HG03460 (cell line): ENCODE measurements around the gene ZFYVE16.
"Not testable (repeated sequence)": the region's sequence is repeated elsewhere in the genome, so short reads cannot be mapped to it uniquely, and the experiment has no call there.

ENCODE experiments used
- ATAC-seq: cut with Tn5 transposase; IDR thresholded peaks from one replicate; pipeline ENCODE4 v1.9.1; 2021; ENCODE audit not compliant: unreplicated experiment

The ZFYVE16 gene

DNA sequence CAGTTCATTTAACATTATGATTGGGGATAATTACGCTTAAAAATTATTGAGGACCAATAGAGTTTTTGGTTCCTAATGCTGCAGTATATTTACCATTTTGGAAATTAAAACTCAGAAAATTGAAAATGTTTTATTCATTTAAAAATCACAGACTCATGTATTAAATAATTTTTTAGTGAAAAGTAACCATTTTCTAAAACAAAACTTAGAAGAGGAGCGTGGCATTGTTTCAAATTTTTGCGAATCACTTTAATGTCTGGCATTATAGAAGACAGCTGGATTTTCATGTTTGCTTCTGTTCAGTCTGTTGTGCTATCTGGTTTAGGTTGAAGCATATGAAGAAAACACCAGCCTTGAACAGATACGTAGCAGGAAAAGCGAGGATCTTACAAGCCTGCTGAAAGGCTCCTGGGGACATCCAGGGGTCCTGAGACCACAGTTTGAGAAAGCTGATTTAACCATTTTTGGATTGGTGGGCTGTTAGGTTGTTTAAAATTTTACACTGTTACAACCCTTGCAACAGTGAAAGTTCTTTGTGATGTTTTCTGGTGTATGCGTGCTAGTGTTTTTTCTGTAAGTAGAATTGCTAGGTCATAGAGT is 1.6 kb downstream of the ZFYVE16 start:
- no peak for ATAC-seq

DNA sequence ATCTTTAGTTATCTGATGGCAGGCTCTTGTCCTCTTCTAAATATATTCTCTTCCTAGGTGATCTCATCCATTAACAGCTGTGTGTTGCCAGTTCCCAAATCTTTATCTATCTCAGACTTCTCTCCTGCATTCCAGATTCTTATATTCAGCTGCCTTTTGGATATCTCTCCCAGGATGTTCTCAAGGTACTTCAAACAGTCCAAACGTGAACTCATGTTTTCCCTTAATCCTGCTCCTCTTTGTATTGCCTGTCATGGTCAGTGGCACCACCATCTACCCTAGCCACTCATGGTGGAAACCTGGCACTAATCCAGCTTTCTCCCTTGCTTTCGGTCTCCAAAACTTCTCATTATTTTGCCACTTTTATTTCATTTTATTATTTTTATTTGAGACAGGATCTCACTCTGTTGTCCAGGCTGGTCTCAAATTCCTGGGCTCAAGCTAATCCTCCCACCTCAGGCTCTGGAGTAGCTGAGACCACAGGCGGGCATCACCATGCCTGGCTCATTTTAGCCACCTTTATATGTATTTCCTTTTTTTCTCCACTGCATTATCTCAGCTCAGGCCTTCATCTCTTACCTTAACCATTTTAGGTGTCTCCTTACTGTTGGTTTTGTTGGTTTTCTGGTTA is 3.8 kb downstream of the ZFYVE16 start:
- no peak for ATAC-seq

DNA sequence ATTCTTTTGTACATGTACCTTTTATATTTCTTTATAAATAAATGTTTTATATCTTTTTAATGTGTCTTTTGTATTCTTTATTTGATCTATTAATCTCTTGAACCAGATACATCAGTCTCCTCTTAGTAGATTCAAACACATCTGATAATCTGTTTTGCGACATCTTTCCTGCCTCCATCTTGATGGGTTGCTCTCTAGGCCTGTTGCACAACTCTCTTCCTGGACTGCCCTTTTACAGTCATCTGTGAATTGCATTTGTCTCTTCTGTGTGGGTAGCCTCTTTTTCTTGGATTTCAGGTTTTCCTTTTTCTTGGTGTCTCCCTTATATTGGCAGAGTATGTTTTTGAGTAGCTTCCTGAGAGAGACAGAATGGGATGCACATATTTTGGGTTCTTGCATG is 6.2 kb downstream of the ZFYVE16 start:
- ATAC-seq = no peak

DNA sequence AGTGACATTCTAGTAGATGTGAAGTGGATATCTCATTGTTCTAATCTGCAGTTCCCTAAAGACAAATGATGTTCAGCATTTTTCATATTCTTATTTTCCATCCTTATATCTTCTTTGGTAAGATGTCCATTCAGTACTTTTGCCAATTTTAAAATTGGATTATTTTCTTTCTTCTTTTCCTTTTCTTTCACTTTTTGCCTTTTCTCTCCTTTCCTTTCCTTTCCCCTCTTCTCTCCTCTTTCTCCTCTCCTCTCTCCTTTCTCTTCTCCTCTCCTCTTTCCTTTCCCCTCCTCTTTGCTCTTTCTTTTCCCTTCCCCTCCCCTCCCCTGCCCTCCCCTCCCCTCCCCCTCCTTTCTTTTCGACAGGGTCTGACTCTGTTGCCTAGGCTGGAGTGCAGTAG is 10.1 kb downstream of the ZFYVE16 start:
- no peak for ATAC-seq

DNA sequence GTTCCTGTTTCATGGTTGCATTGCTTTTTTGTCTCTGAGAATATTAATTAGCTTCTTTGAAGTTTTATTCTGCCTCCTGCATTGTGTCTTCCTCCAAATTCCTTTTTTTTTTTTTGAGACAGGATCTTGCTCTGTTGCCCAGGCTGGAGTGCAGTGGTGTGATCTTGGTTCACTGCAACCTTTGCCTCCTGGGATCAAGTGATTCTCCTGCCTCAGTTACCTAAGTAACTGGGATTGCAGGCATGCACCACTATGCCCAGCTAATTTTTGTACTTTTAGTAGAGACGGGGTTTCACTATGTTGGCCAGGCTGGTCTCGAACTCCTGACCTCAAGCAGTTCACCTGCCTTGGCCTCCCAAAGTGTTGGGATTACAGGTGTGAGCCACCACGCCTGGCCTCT is 16.5 kb downstream of the ZFYVE16 start:
- not testable (repeated sequence) for ATAC-seq

DNA sequence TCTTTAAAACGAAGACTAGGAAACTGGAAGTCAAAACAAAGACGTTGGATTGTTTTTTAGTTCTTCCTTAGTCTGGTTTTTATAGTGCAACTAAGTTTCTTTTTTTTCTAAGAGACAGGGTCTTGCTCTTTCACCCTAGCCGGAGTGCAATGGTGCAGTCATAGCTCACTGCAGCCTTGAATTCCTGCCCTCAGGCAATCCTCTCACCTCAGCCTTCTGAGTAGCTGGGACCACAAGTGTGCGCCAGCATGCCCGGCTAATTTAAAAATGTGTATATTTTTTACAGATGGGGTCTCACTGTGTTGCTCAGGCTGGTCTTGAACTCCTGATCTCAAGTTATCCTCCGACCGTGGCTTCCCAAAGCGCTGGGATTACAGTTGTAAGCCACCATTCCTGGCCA is 27.6 kb downstream of the ZFYVE16 start:
- ATAC-seq = no peak

DNA sequence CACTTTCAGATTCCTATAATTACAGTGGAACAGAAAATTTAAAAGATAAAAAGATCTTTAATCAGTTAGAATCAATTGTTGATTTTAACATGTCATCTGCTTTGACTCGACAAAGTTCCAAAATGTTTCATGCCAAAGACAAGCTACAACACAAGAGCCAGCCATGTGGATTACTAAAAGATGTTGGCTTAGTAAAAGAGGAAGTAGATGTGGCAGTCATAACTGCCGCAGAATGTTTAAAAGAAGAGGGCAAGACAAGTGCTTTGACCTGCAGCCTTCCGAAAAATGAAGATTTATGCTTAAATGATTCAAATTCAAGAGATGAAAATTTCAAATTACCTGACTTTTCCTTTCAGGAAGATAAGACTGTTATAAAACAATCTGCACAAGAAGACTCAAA is 29.5 kb downstream of the ZFYVE16 start:
- ATAC-seq = no peak

DNA sequence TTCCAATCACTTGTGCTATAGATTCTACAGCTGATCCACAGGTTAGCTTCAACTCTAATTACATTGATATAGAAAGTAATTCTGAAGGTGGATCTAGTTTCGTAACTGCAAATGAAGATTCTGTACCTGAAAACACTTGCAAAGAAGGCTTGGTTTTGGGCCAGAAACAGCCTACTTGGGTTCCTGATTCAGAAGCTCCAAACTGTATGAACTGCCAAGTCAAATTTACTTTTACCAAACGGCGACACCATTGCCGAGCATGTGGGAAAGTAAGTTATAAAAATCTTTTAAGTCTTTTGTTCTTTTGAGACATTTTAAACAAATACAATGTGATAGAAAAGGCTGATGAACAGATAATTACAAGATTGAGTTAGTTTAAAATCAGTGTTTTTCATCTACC is 30.9 kb downstream of the ZFYVE16 start:
- no peak for ATAC-seq

DNA sequence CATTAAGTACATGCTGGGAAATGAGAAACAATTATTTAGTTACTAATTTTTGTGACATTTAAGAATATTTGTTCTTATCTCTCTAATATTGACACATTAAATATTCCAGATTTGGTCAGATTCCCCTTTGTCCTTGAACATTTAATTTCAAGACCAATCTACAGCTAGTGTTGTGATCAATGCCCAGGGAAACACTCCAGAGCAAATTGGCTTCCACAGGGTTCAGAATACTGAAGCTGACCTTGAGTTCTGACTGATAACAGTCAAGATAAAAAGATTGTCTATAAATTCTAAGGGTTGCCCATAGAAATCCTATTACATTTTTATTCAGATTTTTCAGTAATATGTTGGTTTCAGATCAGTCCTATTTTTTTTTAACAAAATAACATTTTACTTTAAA is 31.3 kb downstream of the ZFYVE16 start:
- ATAC-seq = no peak

DNA sequence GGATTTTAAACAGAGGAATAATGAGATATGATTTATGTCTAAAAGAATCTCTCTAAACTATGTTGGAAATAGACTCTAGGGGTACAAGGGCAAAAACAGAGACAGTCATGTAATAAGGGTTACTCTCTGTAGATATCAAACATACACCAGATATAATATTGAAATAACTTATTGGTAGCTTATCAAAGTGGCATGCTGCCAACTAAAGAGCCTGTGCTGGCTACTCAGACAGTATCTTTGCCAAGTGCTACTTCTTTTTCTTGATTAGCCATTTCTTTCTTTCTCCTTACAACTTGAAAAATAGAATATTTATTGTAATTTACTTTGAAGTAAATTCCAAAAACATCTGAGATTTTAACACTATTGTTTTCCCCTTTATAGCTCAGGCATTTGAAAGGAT is 34.9 kb downstream of the ZFYVE16 start:
- no peak for ATAC-seq

DNA sequence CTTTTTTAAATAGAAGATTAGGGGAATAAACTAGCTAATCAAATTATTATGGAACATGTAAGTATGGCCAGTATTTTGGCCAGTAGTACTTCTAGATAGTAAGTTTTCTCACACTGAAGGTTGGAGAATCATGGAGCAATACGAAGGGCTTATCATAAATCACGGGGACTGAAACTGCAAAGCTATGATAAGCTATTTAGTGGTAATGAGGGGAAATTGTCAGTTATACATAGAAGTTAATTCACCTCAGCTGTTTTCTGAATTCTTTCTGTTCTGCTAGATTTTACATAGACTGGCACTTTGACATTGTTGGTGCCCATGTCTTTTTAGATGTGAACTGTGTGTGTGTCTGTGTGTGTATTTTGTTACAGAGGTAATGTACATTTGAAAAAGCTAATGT is 45.5 kb downstream of the ZFYVE16 start:
- no peak for ATAC-seq

DNA sequence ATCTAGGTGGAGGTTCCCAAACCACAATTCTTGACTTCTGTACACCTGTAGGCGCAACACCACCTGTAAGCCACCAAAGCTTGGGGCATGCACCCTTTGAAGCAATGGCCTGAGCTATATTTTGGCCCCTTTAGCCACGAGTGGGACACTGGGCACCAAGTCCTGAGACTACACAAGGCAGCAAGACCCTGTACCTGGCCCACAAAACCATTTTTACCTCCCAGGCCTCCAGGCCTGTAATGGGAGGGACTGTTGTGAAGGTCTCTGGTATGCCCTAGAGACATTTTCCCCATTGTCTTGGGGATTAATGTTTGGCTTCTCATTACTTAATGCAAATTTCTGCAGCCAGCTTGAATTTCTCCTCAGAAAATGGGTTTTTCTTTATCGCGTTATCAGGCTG is 55.4 kb downstream of the ZFYVE16 start:
- ATAC-seq = no peak

DNA sequence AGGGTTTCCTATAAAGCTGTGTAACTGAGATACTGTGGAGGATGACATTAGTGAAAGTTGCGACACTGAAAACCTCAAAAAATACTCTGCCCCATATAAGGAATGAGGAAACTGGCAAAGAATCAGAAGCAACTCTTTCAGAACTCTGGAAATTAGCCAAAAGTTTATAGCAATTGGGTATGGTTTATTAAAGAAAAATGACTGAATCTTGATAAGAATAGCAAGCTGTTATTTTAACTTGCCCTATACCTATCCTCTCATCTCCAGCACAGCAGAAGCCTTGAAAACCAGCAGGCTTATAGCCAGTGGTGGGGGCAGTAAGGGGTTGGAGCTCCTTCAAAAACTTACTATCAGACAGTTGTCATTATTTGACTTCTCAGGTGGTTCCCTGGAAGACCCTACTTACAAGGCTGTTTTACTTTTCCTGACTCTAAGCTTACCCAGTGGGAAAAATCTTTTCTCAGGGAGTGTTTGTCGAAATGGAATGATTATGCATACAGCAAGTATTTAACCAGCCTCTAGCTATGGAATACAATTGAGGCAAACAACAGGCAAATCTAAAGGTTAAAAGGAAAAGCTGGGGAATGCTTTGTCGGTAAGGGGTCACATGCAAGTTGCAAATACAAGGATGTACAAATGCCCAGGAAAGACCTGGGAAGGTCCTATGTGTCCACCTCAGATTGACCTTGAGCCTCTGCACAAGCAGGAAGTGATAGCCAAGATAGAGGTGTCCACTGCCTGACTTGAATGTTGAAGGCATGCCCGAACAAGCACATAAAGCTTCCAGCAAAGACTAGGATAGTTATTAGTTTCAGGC is 59.0 kb downstream of the ZFYVE16 start:
- ATAC-seq = no peak

DNA sequence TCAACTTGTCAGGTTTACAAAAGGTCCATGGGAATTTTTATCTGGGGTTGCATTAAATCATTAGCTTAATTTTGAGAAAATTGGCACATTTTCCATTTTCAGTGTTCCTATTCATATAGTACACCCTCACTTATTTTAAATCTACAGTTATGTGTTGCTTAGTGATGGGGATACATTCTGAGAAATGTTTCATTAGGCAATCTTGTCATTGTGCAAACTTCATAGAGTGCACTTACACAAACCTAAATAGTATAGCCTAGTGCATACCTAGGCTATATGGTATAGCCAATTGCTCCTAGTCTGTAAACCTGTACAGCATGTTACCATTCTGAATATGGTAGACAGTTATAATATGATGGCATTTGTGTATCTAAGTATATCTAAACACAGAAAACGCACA is 60.3 kb downstream of the ZFYVE16 start:
- no peak for ATAC-seq

DNA sequence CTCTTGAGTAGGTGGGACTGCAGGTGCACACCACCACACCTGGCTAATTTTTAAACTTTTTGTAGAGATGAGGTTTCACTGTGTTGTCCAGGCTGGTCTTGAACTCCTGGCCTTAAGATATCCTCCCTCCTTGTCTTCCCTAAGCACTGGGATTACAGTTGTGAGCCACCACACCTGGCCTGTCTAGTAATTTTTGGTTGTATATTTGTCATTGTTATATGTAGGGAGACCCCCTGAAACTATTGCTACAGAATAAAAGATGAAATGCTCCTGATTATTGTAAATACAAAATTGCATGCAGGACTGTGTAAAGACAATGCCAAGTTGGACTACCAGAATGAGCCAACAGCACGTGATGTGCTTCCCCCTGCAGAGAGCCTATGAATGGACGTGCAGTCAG is 62.8 kb downstream of the ZFYVE16 start:
- not testable (repeated sequence) for ATAC-seq

DNA sequence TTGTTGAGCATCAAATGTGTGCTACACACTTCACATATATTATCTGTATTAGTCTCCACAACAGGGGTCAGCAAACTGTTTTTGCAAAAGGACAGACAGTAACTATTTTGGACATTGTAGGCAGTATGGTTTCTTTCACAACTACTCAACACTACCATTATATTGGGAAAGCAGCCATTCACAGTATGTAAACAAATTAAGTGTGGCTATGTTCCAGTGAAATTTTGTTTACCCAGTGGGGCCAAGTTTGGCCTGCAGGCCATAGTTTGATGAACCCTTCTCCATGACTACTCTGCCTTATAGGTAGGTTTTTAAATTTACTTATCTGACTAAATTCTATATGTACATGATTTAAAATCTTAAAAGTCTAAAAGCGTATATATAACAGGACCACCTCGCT is 67.1 kb downstream of the ZFYVE16 start:
- no peak for ATAC-seq

DNA sequence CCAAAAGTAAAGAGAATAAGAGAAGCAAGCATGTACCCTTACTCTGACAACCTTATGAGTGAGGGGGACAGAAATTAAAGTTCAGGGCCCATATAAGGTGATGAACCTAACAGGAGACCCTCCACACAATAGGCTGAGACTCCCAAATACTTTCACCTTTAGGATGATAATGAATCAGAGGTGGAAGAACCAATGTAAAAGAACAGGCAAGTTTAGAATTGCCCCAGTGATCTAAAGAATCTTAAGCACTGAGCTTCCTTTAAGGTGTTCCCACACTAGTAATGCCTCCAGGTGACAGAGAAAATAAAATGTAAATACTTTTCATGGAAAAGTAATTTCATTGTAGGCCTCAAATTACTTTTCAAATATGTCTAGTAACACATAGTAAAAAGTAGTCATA is 71.8 kb downstream of the ZFYVE16 start:
- ATAC-seq = no peak

DNA sequence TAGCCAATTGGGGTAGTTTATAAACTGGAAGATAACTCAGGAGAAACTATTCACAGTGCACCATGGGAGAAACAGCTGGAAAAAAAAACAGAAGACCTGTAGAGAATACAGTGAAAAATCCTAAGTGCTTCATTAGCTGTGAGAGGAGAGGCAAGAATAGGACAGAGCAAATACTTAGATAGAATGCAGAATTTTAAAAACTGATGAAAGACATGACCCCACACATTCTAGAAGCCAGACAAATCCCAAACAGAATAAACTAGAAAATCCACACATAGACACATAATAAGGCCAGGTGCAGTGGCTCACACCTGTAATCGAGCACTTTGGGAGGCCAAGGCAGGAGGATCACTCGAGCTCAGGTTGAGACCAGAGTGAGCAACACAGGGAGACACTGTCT is 72.5 kb downstream of the ZFYVE16 start:
- ATAC-seq = no peak

DNA sequence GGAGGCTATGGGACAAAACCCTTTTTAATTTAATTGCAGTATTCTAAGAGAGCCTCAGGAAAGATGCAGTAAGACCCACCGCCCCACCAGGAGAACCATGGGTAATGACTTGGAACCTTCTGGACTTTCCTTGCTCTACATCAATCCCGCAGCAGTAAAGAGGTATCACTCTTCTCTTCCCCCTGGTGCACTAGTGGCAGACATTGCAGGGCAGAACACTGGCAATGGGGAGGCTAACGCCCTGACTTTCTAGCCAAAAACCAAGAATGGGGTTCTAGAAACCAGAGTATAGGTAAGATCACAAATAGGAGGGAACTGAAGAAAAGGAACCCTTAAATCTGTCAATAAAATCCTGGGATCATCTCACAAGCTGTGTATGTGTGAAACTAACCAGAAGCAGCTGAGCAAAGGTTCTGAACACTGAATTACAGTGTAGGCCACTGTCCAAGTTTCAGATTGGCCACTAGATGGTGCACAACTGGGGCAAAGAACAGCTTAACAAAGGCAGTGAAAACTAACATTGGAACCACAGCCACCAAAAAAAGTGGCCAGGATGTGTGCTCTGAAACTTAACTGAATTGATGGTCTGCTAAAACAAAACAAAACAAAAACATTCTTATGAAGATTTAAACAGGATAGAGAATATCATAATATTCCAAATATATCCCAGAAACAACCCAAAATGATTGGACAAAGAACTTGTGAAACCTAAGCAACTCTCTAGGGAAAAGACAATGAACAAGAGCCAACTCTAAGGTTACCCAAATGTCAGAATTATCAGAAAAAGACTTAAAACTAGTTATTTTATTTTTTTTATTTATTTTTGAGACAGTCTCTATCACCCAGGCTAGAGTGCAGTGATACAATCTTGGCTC is 73.4 kb downstream of the ZFYVE16 start:
- ATAC-seq = peak; percentile 59

DNA sequence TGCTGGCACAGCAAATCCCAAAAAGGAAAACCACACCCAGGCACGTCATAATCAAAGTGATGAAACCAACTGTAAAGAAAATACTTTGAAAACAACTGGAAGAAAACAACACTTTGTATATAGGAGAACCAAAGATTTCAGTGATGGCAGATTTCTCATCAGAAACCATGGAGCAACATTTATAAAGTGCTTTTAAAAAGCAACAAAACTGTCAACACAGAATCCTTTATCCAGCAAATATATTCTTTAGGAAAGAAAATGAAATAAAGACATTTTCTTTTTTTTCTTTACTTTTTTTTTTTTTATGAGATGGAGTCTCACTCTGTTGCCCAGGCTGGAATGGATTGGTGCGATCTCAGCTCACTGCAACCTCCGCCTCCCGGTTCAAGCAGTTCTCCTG is 74.7 kb downstream of the ZFYVE16 start:
- ATAC-seq = no peak

DNA sequence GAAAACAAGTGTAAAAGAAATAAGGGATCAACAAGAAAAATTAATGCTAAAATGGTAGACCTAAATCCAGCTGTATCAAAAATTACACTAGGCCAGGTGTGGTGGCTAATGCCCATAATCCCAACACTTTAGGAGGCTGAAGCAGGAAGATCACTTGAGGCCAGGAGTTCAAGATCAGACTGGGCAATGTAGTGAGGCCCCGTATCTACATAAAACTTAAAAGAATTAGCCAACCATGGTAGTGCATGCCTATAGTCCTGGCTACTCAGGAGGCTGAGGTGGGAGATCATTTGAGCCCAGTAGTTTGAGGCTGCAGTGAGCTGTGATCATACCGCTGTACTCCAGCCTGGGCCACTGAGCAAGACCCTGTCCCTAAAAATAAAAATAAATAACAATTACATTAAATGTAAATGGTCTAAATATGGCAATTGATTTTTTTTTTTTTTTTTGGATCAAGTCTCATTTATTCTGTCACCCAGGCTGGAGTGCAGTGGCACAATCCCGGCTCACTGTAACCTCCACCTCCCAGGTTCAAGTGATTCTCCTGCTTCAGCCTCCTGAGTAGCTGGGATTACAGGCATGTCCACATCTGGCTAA is 75.9 kb downstream of the ZFYVE16 start:
- no peak for ATAC-seq
